Measurements from ENCODE around the gene CA9. TPM values are rescaled to one million over a fixed set of nuclear protein-coding genes. Genes with fewer than 3 reads are reported as not detected.
A peak's percentile ranks its signal among the peaks of the same experiment; 100 is the strongest.

The CA9 gene
- total and polyA plus RNA-seq, 9 of the 15 experiments (the other 6 are each of a cell fraction or from before 2014, with no cell fraction given): 0.15 to 10.6 (median 0.60) TPM; not detected in 4

DNA sequence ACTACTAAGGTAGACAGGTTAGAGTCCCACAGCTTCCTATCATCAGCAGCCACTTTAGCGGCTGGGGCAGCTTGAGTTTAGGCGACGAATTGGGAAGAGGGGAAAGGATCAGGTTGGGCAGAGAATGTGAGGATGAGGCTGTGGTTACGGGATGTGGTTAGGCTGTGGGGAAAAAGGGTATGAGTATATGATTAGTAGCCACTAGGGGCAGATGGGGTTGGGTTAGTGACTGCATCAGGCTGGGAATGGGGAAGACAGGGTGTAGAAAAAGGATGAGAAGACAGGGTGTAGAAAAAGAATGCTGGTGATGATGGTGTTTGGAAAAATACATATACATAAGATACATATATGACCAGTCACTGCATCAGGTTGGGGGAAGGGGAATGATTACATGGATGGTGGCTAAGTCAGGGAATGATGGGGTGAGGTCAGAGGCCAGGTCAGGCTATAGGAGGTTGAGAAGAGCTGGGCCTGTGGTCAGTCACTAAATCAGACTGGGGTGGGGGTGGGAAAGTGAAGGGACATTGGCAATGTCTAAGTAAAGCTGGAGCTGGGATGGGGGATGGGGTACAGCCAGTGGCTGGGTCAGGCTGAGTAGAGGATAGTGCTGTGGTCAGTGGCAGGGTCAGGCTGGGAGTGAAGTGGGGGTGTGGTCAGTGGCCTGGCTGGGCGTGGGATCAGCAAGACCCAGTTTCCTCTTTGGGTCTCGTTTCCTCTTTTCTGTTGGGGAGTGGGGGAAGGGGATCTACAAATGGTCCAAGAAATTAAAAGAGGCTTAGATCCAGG, 56.2 kb downstream of the CA9 start (continued):
- TF ChIP-seq BCL6 (CRISPR knock-in tag; IDR thresholded peaks at IDR 0.05) (no peak), ZNF316 (IDR thresholded peaks at IDR 0.05) (no peak), ZNF311 (CRISPR knock-in tag; IDR thresholded peaks at IDR 0.05) (no peak), FOXJ2 (tag; IDR thresholded peaks at IDR 0.05) (no peak), SMC3 (conservative IDR thresholded peaks at IDR 0.05; ENCODE audit: insufficient read depth, low read depth, low read length) (no peak), ZKSCAN3 (CRISPR knock-in tag; IDR thresholded peaks at IDR 0.05) (no peak), PRMT5 (CRISPR knock-in tag; IDR thresholded peaks at IDR 0.05) (no peak), SMARCA5 (IDR thresholded peaks at IDR 0.05) (no peak), PHF20 (IDR thresholded peaks at IDR 0.05; ENCODE audit: partially characterized antibody) (no peak), ZNF696 (CRISPR knock-in tag; conservative IDR thresholded peaks at IDR 0.05) (no peak), TAF7 (tag; IDR thresholded peaks at IDR 0.05) (no peak), SMARCB1 (IDR thresholded peaks at IDR 0.05; ENCODE audit: insufficient read length, low read depth) (no peak), ELF2 (CRISPR knock-in tag; IDR thresholded peaks at IDR 0.05) (no peak), U2AF2 (optimal IDR thresholded peaks at IDR 0.05; ENCODE audit: low read depth, low read length) (no peak), POLR2A (conservative IDR thresholded peaks at IDR 0.05) (no peak; the same call in 1 of the 2 replicates), GABPB1 (CRISPR knock-in tag; IDR thresholded peaks at IDR 0.05) (no peak), ZEB2 (IDR thresholded peaks at IDR 0.05) (peak; percentile 30; the same call in 1 of the 2 replicates), MTF1 (CRISPR knock-in tag; IDR thresholded peaks at IDR 0.05; ENCODE audit: borderline replicate concordance) (no peak), NELFE (IDR thresholded peaks at IDR 0.05; ENCODE audit: insufficient read depth, insufficient read length) (no peak), SIN3A (IDR thresholded peaks at IDR 0.05; ENCODE audit: borderline replicate concordance in 2 of 2, control insufficient read depth in 1 of 2, low read depth in 2 of 2, low read length in 2 of 2) (no peak), FOXA1 (IDR thresholded peaks at IDR 0.05; ENCODE audit: borderline replicate concordance) (no peak), NCOR1 (IDR thresholded peaks at IDR 0.05) (peak; percentile 30; the same call in 1 of the 2 replicates)
- TF ChIP-seq, protein P1, sequence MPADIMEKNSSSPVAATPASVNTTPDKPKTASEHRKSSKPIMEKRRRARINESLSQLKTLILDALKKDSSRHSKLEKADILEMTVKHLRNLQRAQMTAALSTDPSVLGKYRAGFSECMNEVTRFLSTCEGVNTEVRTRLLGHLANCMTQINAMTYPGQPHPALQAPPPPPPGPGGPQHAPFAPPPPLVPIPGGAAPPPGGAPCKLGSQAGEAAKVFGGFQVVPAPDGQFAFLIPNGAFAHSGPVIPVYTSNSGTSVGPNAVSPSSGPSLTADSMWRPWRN (IDR thresholded peaks at IDR 0.05; ENCODE audit: low read depth): no peak
- TF ChIP-seq, protein P2, sequence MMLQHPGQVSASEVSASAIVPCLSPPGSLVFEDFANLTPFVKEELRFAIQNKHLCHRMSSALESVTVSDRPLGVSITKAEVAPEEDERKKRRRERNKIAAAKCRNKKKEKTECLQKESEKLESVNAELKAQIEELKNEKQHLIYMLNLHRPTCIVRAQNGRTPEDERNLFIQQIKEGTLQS (IDR thresholded peaks at IDR 0.05): no peak
- TF ChIP-seq, protein P2 (CRISPR knock-in tag; conservative IDR thresholded peaks at IDR 0.05): no peak
- TF ChIP-seq, protein P3, sequence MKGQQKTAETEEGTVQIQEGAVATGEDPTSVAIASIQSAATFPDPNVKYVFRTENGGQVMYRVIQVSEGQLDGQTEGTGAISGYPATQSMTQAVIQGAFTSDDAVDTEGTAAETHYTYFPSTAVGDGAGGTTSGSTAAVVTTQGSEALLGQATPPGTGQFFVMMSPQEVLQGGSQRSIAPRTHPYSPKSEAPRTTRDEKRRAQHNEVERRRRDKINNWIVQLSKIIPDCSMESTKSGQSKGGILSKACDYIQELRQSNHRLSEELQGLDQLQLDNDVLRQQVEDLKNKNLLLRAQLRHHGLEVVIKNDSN (CRISPR knock-in tag; IDR thresholded peaks at IDR 0.05): no peak
- TF ChIP-seq, protein P4, sequence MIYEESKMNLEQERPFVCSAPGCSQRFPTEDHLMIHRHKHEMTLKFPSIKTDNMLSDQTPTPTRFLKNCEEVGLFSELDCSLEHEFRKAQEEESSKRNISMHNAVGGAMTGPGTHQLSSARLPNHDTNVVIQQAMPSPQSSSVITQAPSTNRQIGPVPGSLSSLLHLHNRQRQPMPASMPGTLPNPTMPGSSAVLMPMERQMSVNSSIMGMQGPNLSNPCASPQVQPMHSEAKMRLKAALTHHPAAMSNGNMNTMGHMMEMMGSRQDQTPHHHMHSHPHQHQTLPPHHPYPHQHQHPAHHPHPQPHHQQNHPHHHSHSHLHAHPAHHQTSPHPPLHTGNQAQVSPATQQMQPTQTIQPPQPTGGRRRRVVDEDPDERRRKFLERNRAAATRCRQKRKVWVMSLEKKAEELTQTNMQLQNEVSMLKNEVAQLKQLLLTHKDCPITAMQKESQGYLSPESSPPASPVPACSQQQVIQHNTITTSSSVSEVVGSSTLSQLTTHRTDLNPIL (CRISPR knock-in tag; IDR thresholded peaks at IDR 0.05): no peak

Data from K562 (cell line).